Neuron (in vitro differentiated cells): ENCODE measurements around the gene PON2.

Experiments used
- H2AFZ ChIP-seq: one replicate; pipeline ENCODE4 v1.6.1; 2013; ENCODE audit warnings: low read depth, mild to moderate bottlenecking, inconsistent platforms, low read length, moderate library complexity
- H3K27me3 ChIP-seq: one replicate; pipeline ENCODE4 v1.6.1; 2013; ENCODE audit warnings: low read length; ENCODE audit not compliant: insufficient read depth
- H3K36me3 ChIP-seq: one replicate; pipeline ENCODE4 v1.6.1; 2013; ENCODE audit warnings: low read length; ENCODE audit not compliant: insufficient read depth
- H3K4me1 ChIP-seq: one replicate; pipeline ENCODE4 v1.6.1; 2013; ENCODE audit warnings: low read length; ENCODE audit not compliant: insufficient read depth
- H3K4me3 ChIP-seq: 2 replicates; pipeline ENCODE4 v1.5.1; 2013; ENCODE audit warnings: mild to moderate bottlenecking, low read length, moderate library complexity
- H3K9me3 ChIP-seq: one replicate; pipeline ENCODE4 v1.6.1; 2013; ENCODE audit warnings: low read length

The PON2 gene

DNA sequence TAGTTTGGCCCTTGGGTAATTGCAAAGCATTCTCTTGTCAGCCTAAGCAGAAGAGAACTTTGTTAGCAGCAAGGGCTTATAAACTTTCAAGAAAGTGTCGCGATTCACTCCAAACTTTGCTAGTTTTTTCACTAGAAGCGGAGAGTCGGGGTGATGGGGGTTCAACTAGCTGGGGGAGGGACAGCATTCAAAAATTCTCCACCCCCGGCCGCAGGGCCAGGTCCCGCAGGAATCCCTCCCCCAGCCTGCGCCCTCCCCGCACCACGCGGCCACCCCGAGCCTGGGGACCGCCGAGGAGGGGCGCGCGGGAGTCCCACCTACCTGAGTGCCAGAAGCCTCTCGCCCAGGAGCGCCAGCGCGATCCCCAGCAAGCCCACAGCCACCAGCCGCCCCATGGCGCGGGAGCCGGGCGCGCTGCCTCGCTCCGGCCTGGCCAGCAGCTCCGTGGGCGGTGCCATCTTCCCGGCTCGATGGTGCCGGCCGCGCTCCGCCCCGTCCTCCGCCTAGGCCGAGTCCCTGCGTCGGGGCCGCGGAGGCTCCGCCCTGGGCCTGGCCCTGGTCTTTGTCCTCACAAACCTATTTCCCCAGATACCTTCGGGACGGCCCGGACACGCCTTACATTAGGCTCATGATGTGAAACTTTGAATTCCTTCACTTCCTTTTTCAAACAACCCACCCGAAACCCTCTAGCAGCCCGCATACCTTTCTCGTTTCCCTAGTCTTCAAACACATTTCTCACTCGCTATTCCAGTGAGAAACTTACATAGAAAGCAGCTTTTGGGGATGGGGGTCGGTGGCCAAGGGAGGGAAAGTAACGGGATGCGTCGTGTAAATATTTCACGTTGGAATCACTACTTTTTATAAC lies at the start of gene PON2:
TSS of gene PON2 (minus strand) at position 472 of the 865 bp plus-strand sequence. CDS start at position 395, 77 bp downstream.
- Histone ChIP-seq H3K4me1 (peaks cover 18% of the 10 kb centered on the region), H3K36me3 (peaks cover 26% of the 10 kb centered on the region), H3K4me3 (peak within 1 kb of the TSS; percentile 66), H2AFZ (peak within 1 kb of the TSS; percentile 96), H3K27me3 (no peaks in the 10 kb centered on the region), H3K9me3 (peaks cover 4% of the 10 kb centered on the region)

DNA sequence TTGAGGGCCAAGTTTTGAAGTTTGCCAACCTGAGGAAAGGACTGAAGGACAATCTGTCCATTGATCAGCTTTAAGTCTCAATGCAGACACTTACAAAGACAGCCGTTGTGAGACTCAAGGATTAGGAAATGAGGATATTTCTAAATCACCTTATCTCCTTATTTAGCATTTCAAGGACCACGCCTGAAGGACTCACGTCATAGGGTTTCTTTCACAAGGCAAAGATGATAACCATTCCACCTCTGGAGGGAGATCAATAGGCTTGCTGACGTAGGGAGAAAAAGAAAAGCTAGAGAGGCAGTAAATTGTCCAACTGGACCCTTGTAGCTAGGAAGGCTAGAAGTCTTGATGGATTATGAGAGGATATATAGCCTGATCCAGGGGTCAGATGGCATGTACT lies 47.6 kb upstream of the PON2 start:
- Histone ChIP-seq H3K4me3 (no peak overlapping the region), H3K4me1 (peaks cover 17% of the 10 kb centered on the region), H3K27me3 (no peaks in the 10 kb centered on the region), H3K9me3 (no peaks in the 10 kb centered on the region), H3K36me3 (no peaks in the 10 kb centered on the region), H2AFZ (no peak overlapping the region)

DNA sequence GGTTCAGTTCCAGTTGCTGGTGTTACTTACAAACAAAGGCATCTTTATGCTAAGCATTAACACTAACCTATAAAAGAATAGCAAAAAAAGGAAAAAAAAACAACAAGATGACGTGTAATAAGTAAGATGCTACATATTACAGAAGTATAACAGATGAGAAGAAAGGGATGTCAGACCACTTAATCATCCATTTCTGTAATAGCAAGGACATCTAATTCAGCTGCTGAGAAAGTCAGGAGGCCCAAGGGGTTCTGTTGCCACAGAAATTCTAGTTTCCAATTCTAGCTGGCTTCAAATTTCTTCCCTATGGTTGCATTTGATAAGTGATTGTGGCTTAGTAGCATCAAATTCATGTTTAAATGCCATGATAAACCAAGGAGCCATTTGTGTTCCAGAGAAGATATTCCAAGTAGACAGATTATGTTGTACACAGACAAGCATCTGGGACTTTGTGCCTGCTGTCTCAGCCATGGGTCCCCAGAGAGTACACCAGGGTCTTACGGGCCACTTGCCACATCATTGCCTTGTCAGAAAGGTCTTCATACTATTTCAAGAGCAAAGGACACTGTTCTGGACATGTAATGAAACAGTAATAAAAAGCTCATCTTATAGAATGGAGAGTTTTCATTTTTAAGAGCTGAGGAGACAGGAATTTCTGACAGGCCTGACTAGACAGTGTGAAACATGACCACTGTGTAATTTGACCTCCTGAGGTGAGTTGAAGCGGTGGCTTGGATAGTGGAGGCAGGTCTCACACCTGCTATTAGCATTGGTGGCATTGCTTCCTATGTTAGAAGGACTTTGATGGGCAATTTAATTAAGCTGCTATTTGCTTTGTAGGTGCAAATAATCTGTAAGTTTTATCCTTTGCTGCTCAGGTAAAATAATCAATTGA lies 46.7 kb upstream of the PON2 start:
- H3K27me3 ChIP-seq, result no peaks in the 10 kb centered on the region
- H3K4me1 ChIP-seq, result peaks cover 25% of the 10 kb centered on the region
- no peaks in the 10 kb centered on the region for H3K9me3 ChIP-seq
- H3K36me3 ChIP-seq, result no peaks in the 10 kb centered on the region
- no peak overlapping the region for H2AFZ ChIP-seq
- no peak overlapping the region for H3K4me3 ChIP-seq

DNA sequence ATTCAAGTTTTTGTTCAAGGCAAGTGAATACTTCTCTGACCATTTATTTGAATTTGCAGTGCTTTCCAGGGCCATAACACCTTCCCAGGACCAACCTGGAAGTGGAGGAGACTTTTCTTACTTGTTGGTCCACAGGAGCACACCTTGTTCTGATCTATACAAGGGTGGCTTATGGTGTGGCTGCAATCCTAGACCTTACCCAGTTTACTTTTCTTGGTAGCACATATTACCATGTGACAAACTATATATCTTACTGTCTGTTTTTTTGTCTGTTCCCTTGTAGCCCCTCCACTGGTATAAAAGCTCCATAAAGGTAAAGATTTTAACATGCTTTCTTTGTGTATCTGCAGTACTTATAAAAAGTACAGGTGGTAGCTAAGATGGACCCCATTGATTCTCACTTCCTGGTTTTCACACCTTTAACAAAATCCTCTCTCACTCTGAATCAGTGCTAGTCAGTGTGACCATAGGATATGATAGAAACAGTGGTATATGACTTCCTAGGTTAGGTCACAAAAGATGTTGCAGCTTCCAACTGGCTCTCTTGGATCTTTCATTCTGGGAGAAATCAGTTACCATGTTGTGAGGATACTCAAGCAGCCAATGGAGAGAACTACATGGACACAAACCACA lies 45.3 kb upstream of the PON2 start:
- H3K36me3 ChIP-seq, result no peaks in the 10 kb centered on the region
- H3K4me1 ChIP-seq, result peaks cover 35% of the 10 kb centered on the region
- H2AFZ ChIP-seq, result no peak overlapping the region
- no peaks in the 10 kb centered on the region for H3K27me3 ChIP-seq
- H3K9me3 ChIP-seq, result no peaks in the 10 kb centered on the region
- H3K4me3 ChIP-seq, result no peak overlapping the region

DNA sequence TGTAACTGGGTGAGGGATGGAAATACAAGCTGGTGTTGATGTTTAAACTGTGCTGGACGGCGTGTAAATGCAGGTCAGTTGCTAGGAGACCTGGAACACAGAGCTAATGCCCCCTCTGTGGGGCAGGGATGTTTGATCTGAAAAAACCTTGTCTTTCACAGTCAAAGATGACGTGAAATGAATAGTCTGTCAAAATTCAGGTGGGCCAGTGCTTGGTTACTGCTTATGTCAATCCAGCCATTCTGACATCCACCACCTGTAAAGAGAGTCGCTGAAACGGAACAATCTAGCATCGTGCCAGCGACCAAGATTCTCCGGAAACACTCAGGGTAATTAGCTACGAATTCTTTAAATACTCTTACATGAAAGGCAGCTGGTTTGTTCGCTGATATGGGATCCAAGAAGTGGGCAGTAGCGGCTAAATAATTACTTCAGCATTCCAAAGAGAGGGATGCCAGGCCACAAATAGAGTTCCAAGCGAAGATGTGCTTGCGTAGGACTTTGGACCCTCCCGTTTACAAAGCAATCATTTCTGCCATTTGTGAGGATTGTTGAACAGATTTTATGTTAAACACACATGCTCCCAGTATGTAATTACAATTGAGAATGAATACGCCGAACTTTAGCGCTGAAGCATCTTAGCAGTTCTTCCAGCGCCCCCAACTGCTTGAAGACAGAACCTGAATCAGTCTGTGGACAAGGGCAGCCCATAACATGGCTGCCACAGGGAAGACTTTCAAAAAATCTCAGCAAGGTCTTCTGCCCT lies 43.6 kb upstream of the PON2 start:
- H3K4me1 ChIP-seq, result peaks cover 50% of the 10 kb centered on the region
- peak overlapping the region; percentile 29 for H2AFZ ChIP-seq
- no peaks in the 10 kb centered on the region for H3K27me3 ChIP-seq
- H3K36me3 ChIP-seq, result no peaks in the 10 kb centered on the region
- H3K9me3 ChIP-seq, result no peaks in the 10 kb centered on the region
- H3K4me3 ChIP-seq, result peak overlapping the region; percentile 36

DNA sequence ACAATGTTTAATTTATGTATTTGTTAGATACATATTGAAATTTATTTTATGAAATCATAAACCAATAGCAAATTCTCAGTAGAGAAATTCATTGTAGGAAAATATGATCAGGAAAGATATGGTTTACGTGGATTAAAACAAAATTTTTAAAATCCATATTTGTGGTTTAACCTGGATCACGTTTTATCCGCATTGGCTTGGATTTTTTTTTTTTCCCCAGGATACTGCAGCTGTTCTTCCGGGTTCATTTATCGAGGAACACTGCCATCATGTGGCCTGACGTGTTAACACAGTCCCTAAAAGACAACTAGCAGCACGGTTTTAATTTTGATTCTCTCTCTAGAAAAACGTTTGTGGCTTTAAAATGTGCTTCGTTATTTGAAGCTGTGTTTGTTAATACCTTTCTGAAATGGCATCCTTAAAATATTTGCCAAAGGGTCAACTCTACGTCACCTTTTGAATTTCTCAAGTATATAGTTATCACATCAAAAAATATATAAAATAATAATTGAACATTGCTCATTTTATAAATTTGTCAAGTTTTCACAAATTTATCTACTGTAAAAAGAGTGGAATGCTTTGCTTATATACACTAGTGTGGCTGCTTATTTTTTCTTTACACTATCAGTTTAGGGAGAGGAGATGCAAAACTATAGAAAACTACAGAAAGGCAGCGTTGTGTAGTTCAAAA lies 42.2 kb upstream of the PON2 start:
- Histone ChIP-seq H3K9me3 (no peaks in the 10 kb centered on the region), H3K4me1 (peaks cover 64% of the 10 kb centered on the region), H3K27me3 (no peaks in the 10 kb centered on the region), H3K4me3 (no peak overlapping the region), H2AFZ (peak overlapping the region; percentile 24), H3K36me3 (no peaks in the 10 kb centered on the region)

DNA sequence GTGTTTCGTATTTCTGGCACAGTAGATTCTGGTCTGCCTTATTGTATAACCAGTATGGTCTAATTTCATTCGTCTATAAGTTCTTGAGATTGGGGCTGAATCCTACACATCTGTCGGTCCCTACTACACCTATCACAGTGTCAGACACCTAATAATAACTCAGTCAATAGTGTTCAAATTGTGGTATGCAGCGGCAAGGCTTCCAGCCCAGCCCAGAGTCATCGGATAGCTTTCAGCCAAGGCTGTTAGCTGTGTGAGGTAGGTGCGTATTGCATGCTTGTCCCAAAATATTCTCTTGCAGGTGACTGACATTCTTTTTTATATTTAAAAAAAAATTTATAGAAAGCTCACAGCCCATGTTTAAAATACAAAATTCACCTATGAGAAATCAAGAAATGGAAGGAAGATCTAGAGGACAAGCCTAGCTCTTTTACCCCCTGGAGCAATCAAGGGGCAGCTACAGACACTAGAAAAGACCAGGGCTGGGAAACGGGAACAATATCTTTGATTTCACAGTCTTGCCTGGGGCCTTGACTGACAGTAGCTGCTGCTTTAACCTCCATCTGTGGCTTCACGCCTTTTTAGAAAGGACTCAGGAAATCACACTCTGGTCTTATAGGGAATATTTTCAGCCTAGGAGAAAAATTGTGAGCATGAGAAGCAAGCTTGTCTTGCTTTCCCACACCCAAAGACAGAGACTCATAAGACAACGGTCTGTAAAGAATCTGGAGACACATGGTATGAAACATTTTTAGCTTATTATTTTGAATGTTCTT lies 41.4 kb upstream of the PON2 start:
- H3K27me3 ChIP-seq, result no peaks in the 10 kb centered on the region
- H3K36me3 ChIP-seq, result no peaks in the 10 kb centered on the region
- H2AFZ ChIP-seq, result peak overlapping the region; percentile 24
- H3K4me1 ChIP-seq, result peaks cover 72% of the 10 kb centered on the region
- no peak overlapping the region for H3K4me3 ChIP-seq
- H3K9me3 ChIP-seq, result no peaks in the 10 kb centered on the region

DNA sequence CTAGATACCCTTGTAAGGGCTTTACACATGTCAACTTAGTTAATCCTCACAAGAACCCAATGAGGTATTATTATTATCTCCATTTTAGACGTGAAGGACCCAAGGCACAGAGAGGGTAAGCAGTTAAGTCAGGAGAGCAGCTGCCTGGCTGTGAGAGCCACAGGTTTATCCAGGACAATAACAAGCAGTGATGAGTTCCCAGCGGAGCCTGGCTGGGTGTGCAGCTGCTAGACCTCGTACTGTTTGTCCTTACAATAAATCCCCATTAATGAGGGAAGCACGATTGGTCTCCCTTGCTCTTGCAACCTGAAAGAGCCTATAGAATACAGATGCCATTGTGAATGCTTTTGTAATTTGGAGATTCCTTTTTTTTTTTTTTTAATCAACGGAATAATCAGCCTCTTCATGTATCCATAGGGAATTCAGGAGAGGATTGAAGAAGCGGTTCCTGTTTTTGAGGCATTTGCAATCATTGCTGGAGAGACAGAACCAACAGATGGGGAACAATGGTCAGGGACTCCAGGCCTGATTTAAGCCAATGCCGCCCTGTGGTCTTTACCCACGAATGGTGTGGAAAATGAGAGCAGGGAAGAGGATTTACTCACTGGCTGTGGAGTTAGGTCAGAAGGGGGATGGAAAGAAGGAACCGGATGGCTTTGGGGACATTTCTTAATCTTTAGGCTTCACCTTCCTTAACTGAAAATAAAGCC lies 38.6 kb upstream of the PON2 start:
- H3K9me3 ChIP-seq, result no peaks in the 10 kb centered on the region
- no peaks in the 10 kb centered on the region for H3K27me3 ChIP-seq
- H2AFZ ChIP-seq, result no peak overlapping the region
- no peaks in the 10 kb centered on the region for H3K36me3 ChIP-seq
- no peak overlapping the region for H3K4me3 ChIP-seq
- peaks cover 88% of the 10 kb centered on the region for H3K4me1 ChIP-seq

DNA sequence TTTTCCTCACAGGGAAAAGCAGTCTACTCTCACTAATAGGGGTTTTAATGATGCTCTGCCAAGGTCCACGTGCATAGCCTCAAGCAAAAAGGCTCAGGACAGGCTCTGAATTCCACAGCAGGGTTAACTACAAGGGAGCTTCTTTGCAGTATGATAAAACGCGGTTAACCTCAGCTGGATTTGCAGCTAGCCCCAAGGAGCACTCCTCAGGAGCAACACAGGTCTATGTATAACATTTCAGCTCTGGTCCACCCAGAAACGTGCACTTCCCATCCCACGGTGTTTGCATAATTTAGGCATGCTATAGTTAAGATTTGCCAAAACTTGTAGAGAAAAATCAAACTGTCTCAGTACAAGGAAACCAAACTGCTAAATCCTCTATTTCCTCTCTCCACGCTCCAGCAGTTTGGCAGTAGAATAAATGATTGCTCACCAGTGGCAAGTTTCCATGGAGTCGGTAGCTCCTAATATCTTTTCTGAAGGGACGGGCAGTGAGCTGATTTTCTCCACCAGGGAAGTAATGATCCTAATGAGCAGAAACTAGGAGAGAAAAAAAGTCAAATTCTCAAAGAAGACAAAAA lies 37.8 kb upstream of the PON2 start:
- Histone ChIP-seq H3K4me1 (peaks cover 88% of the 10 kb centered on the region), H3K27me3 (no peaks in the 10 kb centered on the region), H3K9me3 (no peaks in the 10 kb centered on the region), H3K4me3 (peak overlapping the region; percentile 15), H3K36me3 (no peaks in the 10 kb centered on the region), H2AFZ (no peak overlapping the region)

DNA sequence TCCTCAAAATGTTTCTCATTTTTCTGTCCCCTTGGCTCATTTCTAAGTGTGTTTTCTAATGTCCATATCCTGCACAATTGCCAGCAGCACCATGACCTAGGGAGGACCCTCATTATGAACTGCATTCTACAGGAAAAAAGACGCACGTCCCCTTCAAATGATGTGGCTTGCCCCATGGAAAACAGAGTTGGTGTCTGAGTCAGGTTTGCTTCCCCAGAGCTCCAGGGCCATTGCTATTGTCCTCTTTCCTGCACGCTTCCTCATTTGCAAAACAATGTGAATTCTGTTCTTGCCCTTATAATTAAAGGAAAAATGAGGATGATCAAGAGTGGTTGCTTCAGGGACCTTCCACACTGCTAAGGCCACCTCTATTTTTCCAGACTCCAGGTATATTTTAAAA lies 36.2 kb upstream of the PON2 start:
- H3K4me1 ChIP-seq, result peaks cover 85% of the 10 kb centered on the region
- H3K9me3 ChIP-seq, result no peaks in the 10 kb centered on the region
- peak overlapping the region; percentile 26 for H3K4me3 ChIP-seq
- H3K36me3 ChIP-seq, result no peaks in the 10 kb centered on the region
- no peaks in the 10 kb centered on the region for H3K27me3 ChIP-seq
- no peak overlapping the region for H2AFZ ChIP-seq

DNA sequence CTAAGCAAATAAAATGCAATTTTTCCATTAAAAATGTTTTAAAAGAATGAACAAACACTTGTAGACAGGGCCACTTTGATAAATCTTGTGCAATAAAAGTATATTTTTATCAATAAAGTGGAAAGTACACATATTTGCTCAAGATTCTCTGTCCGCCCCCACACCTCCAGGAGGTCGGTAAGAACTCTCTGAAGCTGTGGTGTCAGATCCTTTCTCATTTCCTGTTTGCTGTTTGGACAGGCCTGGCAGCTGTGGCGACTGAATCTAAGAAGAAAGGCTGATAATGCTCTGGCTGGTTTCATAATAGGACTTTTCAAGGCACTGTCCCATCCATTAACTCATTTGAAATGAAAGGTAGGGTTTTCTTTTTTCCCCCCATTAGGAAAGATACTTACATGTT lies 35.6 kb upstream of the PON2 start:
- Histone ChIP-seq H2AFZ (no peak overlapping the region), H3K4me3 (peak overlapping the region; percentile 26), H3K27me3 (no peaks in the 10 kb centered on the region), H3K4me1 (peaks cover 80% of the 10 kb centered on the region), H3K9me3 (no peaks in the 10 kb centered on the region), H3K36me3 (no peaks in the 10 kb centered on the region)
